ENCODE data around the gene MRTFA. TPM values are rescaled to one million over a fixed set of nuclear protein-coding genes. Genes with fewer than 3 reads are reported as not detected.

MRTFA gene
- polyA plus RNA-seq, 2 of the 4 experiments (the other 2 are of a cell fraction), result 6.8 to 48.3 TPM

- no peak for TF ChIP-seq REST (IDR thresholded peaks at IDR 0.05)
- TF ChIP-seq NFE2L2 (conservative IDR thresholded peaks at IDR 0.05; ENCODE audit: low read length), result no peak
- TF ChIP-seq POLR2A (IDR thresholded peaks at IDR 0.05; ENCODE audit: low read length), result no peak
- TF ChIP-seq POLR2AphosphoS2 (conservative IDR thresholded peaks at IDR 0.05; ENCODE audit: low read length), result no peak
- no peak for TF ChIP-seq EHMT2 (IDR thresholded peaks at IDR 0.05; ENCODE audit: low read depth)
- no peak for TF ChIP-seq HES2 (IDR thresholded peaks at IDR 0.05)
- no peak for TF ChIP-seq ZSCAN20 (CRISPR knock-in tag; IDR thresholded peaks at IDR 0.05)
- no peak for TF ChIP-seq MYC (IDR thresholded peaks at IDR 0.05; ENCODE audit: borderline replicate concordance, low read length)
Observed at GRCh38 chr22:40463683-40464082, 172.8 kb downstream of the MRTFA start (continued).

- TF ChIP-seq FOSL2 (IDR thresholded peaks at IDR 0.05), result no peak
- no peak for TF ChIP-seq FOSL2 (CRISPR knock-in tag; IDR thresholded peaks at IDR 0.05)
- no peak for TF ChIP-seq MYC (IDR thresholded peaks at IDR 0.05; ENCODE audit: borderline replicate concordance, low read length)
- no peak for TF ChIP-seq HOXB5 (CRISPR knock-in tag; IDR thresholded peaks at IDR 0.05)
- TF ChIP-seq RCOR1 (IDR thresholded peaks at IDR 0.05; ENCODE audit: low read depth, low read length), result no peak
- no peak for TF ChIP-seq CTCF (IDR thresholded peaks at IDR 0.05)
- TF ChIP-seq CBX2 (IDR thresholded peaks at IDR 0.05; ENCODE audit: borderline replicate concordance, low read depth), result no peak
- no peak for TF ChIP-seq RFX5 (IDR thresholded peaks at IDR 0.05)
- TF ChIP-seq ZC3H11A (IDR thresholded peaks at IDR 0.05), result no peak
- TF ChIP-seq ATOH8 (CRISPR knock-in tag; IDR thresholded peaks at IDR 0.05; ENCODE audit: low read depth), result no peak
- H3K9me3 ChIP-seq, result no peaks in the 10 kb centered on the region
- CTCF ChIA-PET, result interaction anchor here (1.2 to 1.4 kb wide), 2 partner anchors 25 to 26 kb away, joined by 3 to 5 read pairs; no protein-coding TSS in a partner anchor
- no peak overlapping the region for H3K27ac ChIP-seq
- H3K4me1 ChIP-seq, result peaks cover 39% of the 10 kb centered on the region
- FAIRE-seq (no peak), ATAC-seq (no peak), DNase-seq (ENCODE audit: low read depth in 1 of 2, low spot score in 1 of 2) (no peak)
- POLR2A ChIA-PET, result no interaction called here
- no peak overlapping the region for H3K4me3 ChIP-seq
- H3K4me2 ChIP-seq, result no peak overlapping the region
- WGBS (ENCODE audit: missing lambda C conversion rate), result 88% methylated on average over 13 of the region's 13 CpGs
Observed at GRCh38 chr22:40463017-40463631, 173.4 kb downstream of the MRTFA start.

Data from A549 (cell line).